ENCODE data around the gene LDAF1.
"Not testable (repeated sequence)": the region's sequence is repeated elsewhere in the genome, so short reads cannot be mapped to it uniquely, and the experiment has no call there.

Gene LDAF1

GRCh38 chr16:21158208-21159110 lies at the start of gene LDAF1:
TSS of gene LDAF1 (plus strand) at chr16:21158674. CDS start at chr16:21161183, 2,509 bp downstream.
- TF ChIP-seq CTCF (IDR thresholded peaks at IDR 0.05; ENCODE audit: low read depth, low read length, missing control alignments) = no peak
- peak within 1 kb of the TSS; percentile 64 for H3K4me3 ChIP-seq (ENCODE audit: low read depth, low read length)
- peak; percentile 16 for DNase-seq (ENCODE audit: low read depth)

GRCh38 chr16:21115551-21115950 lies 42.9 kb upstream of the LDAF1 start:
- H3K4me3 ChIP-seq (ENCODE audit: low read depth, low read length); DNase-seq (ENCODE audit: low read depth): not testable (repeated sequence)

- H3K4me3 ChIP-seq (ENCODE audit: low read depth, low read length) = no peak overlapping the region
- peak; percentile 26 for DNase-seq (ENCODE audit: low read depth)
- TF ChIP-seq CTCF (IDR thresholded peaks at IDR 0.05; ENCODE audit: low read depth, low read length, missing control alignments) = no peak
Observed at GRCh38 chr16:21116148-21116693, 42.3 kb upstream of the LDAF1 start.

- H3K4me3 ChIP-seq (ENCODE audit: low read depth, low read length) = no peak overlapping the region
- TF ChIP-seq CTCF (IDR thresholded peaks at IDR 0.05; ENCODE audit: low read depth, low read length, missing control alignments) = no peak
- no peak for DNase-seq (ENCODE audit: low read depth)
Observed at GRCh38 chr16:21117567-21117966, 40.9 kb upstream of the LDAF1 start.

GRCh38 chr16:21120976-21121520 lies 37.4 kb upstream of the LDAF1 start:
- no peak for DNase-seq (ENCODE audit: low read depth)
- TF ChIP-seq CTCF (IDR thresholded peaks at IDR 0.05; ENCODE audit: low read depth, low read length, missing control alignments) = no peak
- H3K4me3 ChIP-seq (ENCODE audit: low read depth, low read length) = no peak overlapping the region

- DNase-seq (ENCODE audit: low read depth) = no peak
- H3K4me3 ChIP-seq (ENCODE audit: low read depth, low read length) = no peak overlapping the region
- no peak for TF ChIP-seq CTCF (IDR thresholded peaks at IDR 0.05; ENCODE audit: low read depth, low read length, missing control alignments)
Observed at GRCh38 chr16:21125191-21125590, 33.3 kb upstream of the LDAF1 start.

- H3K4me3 ChIP-seq (ENCODE audit: low read depth, low read length) = no peak overlapping the region
- TF ChIP-seq CTCF (IDR thresholded peaks at IDR 0.05; ENCODE audit: low read depth, low read length, missing control alignments) = no peak
- no peak for DNase-seq (ENCODE audit: low read depth)
Observed at GRCh38 chr16:21126518-21126917, 32.0 kb upstream of the LDAF1 start.

Data from GM12864 (cell line).